Measurements from ENCODE around the gene ZNF557.
A peak's percentile ranks its signal among the peaks of the same experiment; 100 is the strongest.
"Not testable (repeated sequence)": the region's sequence is repeated elsewhere in the genome, so short reads cannot be mapped to it uniquely, and the experiment has no call there.

ZNF557 gene

GRCh38 chr19:7069042-7069903 is at the start of gene ZNF557:
TSS of gene ZNF557 (plus strand) at chr19:7069703. CDS start at chr19:7075075, 5,372 bp downstream.
- DNase-seq: peak; percentile 99

GRCh38 chr19:7021331-7021730 is 48.2 kb upstream of the ZNF557 start, which contains the start of gene MBD3L2B:
TSS of gene MBD3L2B (minus strand) at chr19:7021431. CDS start at chr19:7021397, 34 bp downstream.
- DNase-seq: not testable (repeated sequence)

GRCh38 chr19:7028790-7029189 is 40.7 kb upstream of the ZNF557 start:
- DNase-seq: not testable (repeated sequence)

GRCh38 chr19:7030278-7030677 is 39.2 kb upstream of the ZNF557 start, which contains the start of gene MBD3L5:
TSS of gene MBD3L5 (plus strand) at chr19:7030578. CDS start at chr19:7030612, 34 bp downstream.
- not testable (repeated sequence) for DNase-seq

- DNase-seq: not testable (repeated sequence)
Observed at GRCh38 chr19:7040079-7040478, 29.4 kb upstream of the ZNF557 start, which contains the start of gene MBD3L4. TSS of gene MBD3L4 (minus strand) at chr19:7040179. CDS start at chr19:7040144, 35 bp downstream.

GRCh38 chr19:7041563-7041962 is 27.9 kb upstream of the ZNF557 start:
- not testable (repeated sequence) for DNase-seq

- not testable (repeated sequence) for DNase-seq
Observed at GRCh38 chr19:7049021-7049420, 20.5 kb upstream of the ZNF557 start, which contains the start of gene MBD3L2. TSS of gene MBD3L2 (plus strand) at chr19:7049321. CDS start at chr19:7049374, 53 bp downstream.

GRCh38 chr19:7051421-7051820 is 18.1 kb upstream of the ZNF557 start:
- DNase-seq: not testable (repeated sequence)

- DNase-seq: not testable (repeated sequence)
Observed at GRCh38 chr19:7052896-7053295, 16.6 kb upstream of the ZNF557 start.

- not testable (repeated sequence) for DNase-seq
Observed at GRCh38 chr19:7054635-7055368, 14.7 kb upstream of the ZNF557 start.

- DNase-seq: not testable (repeated sequence)
Observed at GRCh38 chr19:7055679-7056078, 13.8 kb upstream of the ZNF557 start.

- DNase-seq: not testable (repeated sequence)
Observed at GRCh38 chr19:7056371-7056770, 13.1 kb upstream of the ZNF557 start.

- DNase-seq: not testable (repeated sequence)
Observed at GRCh38 chr19:7058576-7058975, 10.9 kb upstream of the ZNF557 start, which contains the start of gene MBD3L3. TSS of gene MBD3L3 (minus strand) at chr19:7058676. CDS start at chr19:7058605, 71 bp downstream.

GRCh38 chr19:7059977-7060376 is 9.5 kb upstream of the ZNF557 start:
- DNase-seq: not testable (repeated sequence)

GRCh38 chr19:7063339-7063738 is 6.2 kb upstream of the ZNF557 start:
- no peak for DNase-seq

- DNase-seq: no peak
Observed at GRCh38 chr19:7063764-7064418, 5.6 kb upstream of the ZNF557 start.

GRCh38 chr19:7067122-7067521 is 2.4 kb upstream of the ZNF557 start:
- DNase-seq: not testable (repeated sequence)

GRCh38 chr19:7067716-7068115 is 1.8 kb upstream of the ZNF557 start:
- no peak for DNase-seq

GRCh38 chr19:7068599-7068998 is 904 bp upstream of the ZNF557 start:
- DNase-seq: no peak

- no peak for DNase-seq
Observed at GRCh38 chr19:7069904-7070226, 362 bp downstream of the ZNF557 start.

GRCh38 chr19:7072541-7072940 is 3.0 kb downstream of the ZNF557 start:
- DNase-seq: no peak

- no peak for DNase-seq
Observed at GRCh38 chr19:7074705-7075282, 5.3 kb downstream of the ZNF557 start.
